HepG2 (cell line): ENCODE data around the gene BOLA2B. TPM values are rescaled to one million over a fixed set of nuclear protein-coding genes. Genes with fewer than 3 reads are reported as not detected.

ENCODE experiments used
- ELF3 ChIP-seq: IDR thresholded peaks from 2 replicates; pipeline ENCODE4 v1.6.1; 2016; ENCODE audit warnings: missing genetic modification reagents, missing compliant biosample characterization
- HES4 ChIP-seq: sonication (generic); formaldehyde crosslinking; IDR thresholded peaks from 2 replicates; pipeline ENCODE4 v1.9.0; 2021; ENCODE audit warnings: mild to moderate bottlenecking, missing genetic modification reagents, borderline replicate concordance
- MIER3 ChIP-seq: IDR thresholded peaks from 2 replicates; pipeline ENCODE4 v1.6.1; 2016; ENCODE audit warnings: missing compliant biosample characterization, borderline replicate concordance
- RELA ChIP-seq: sonication (generic); formaldehyde crosslinking; IDR thresholded peaks from 2 replicates; pipeline ENCODE4 v1.4.0; 2020; ENCODE audit warnings: missing genetic modification reagents
- ZNF124 ChIP-seq: sonication (generic); formaldehyde crosslinking; IDR thresholded peaks from 2 replicates; pipeline ENCODE4 v1.4.0; 2020; ENCODE audit warnings: missing genetic modification reagents
- ZNF256 ChIP-seq: sonication (generic); formaldehyde crosslinking; conservative IDR thresholded peaks from 2 replicates; pipeline ENCODE4 v1.4.0; 2020; ENCODE audit warnings: missing genetic modification reagents
- ZNF281 ChIP-seq: sonication (generic); formaldehyde crosslinking; IDR thresholded peaks from 2 replicates; pipeline ENCODE4 v1.4.0; 2020; ENCODE audit warnings: missing genetic modification reagents, borderline replicate concordance
- ZNF605 ChIP-seq: sonication (generic); formaldehyde crosslinking; IDR thresholded peaks from 2 replicates; pipeline ENCODE4 v1.8.0; 2022; ENCODE audit warnings: mild to moderate bottlenecking, missing genetic modification reagents
- ZNF687 ChIP-seq: sonication (generic); formaldehyde crosslinking; IDR thresholded peaks from 2 replicates; pipeline ENCODE4 v1.5.1; 2020; ENCODE audit warnings: mild to moderate bottlenecking, missing genetic modification reagents, moderate library complexity
- ZNF724P ChIP-seq: sonication (generic); formaldehyde crosslinking; IDR thresholded peaks from 2 replicates; pipeline ENCODE4 v1.8.0; 2022; ENCODE audit warnings: missing genetic modification reagents, borderline replicate concordance
- ZNF772 ChIP-seq: sonication (generic); formaldehyde crosslinking; IDR thresholded peaks from 2 replicates; pipeline ENCODE4 v1.5.0; 2020; ENCODE audit warnings: mild to moderate bottlenecking, missing genetic modification reagents
- polyA plus RNA-seq, 8 experiments: library from polyadenylated mRNA; depleted of rRNA in 3 of 8; stranded (reverse) in 7 of 8; unstranded in 1 of 8; fragments of >200 nt; fragmentation: Illumina TruSeq in 4 of 8; extraction: Trizol in 4 of 8; gene quantifications; 2 replicates each; pipeline versions ENCODE4 v1.2.1 to v1.2.3, GENCODE V29; 2011 to 2016; ENCODE audit warnings: low read depth in 4 of 8, missing spikeins in 1 of 8, mixed read lengths in 1 of 8; ENCODE audit not compliant: insufficient read depth in 1 of 8
- total RNA-seq, 5 experiments: library from RNA; depleted of rRNA; stranded (reverse); fragments of >200 nt; fragmentation: Illumina TruSeq; extraction: Trizol; gene quantifications; 2 replicates each; pipeline ENCODE4 v1.2.3, GENCODE V29; 2016; ENCODE audit warnings: low read depth in 1 of 5
- TF ChIP-seq, protein P1 (sequence below): sonication (generic); formaldehyde crosslinking; IDR thresholded peaks from 2 replicates; pipeline ENCODE4 v1.4.0; 2020; ENCODE audit warnings: missing genetic modification reagents, borderline replicate concordance
- TF ChIP-seq, protein P2 (sequence below): sonication (generic); formaldehyde crosslinking; IDR thresholded peaks from 2 replicates; pipeline ENCODE4 v1.4.0; 2020; ENCODE audit warnings: low read depth, mild to moderate bottlenecking, missing genetic modification reagents
- TF ChIP-seq, protein P3 (sequence below): sonication (generic); formaldehyde crosslinking; IDR thresholded peaks from 2 replicates; pipeline ENCODE4 v1.5.0; 2020; ENCODE audit warnings: mild to moderate bottlenecking, missing genetic modification reagents

Gene BOLA2B
- total and polyA plus RNA-seq, 2 of the 13 experiments (the other 11 are each of a cell fraction or from before 2014, with no cell fraction given) = 63.8 to 295 TPM

DNA sequence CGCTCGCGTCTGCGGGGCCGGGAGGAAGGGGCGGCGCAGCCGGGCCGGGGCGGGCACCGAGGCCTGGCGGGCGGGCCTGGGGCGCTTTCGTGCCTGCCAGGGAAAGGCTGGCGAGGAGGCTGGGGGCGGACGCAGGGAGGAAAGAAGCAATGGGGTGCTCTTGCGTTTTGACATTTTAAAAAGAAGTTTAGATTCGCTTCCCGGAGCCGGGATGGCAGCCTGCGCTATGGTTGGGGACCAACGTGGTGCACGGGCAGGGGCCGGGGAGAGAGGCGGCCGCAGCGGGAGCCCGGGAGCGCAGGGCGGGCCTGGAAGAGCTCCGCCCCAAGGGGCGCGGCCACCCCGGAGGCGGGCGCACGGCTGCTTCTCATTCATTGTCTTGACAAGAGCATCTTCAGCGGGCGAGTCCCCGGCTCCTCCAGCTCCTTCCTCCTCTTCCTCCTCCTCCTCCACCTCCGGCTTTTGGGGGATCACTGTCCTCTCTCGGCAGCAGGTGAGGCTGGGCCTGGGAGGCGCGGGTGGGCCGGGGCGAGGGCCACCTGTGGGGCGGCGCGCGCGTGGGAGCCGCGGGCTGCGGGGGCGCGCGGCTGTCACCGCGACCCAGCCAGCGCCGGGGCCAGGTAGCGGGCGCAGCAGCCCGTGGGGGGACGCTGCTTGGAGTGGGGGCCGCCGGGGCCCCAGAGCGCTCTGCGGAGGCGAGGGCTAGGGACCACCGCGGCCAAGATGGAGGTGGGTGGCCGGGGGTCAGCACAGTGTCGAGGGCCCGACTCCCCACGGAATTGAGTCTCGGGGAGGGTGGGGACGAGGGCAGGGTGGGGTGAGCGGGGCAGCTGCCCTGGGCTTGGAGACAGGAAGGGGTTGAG is 10.0 kb downstream of the BOLA2B start, which contains the start of gene CORO1A (continued):
- TF ChIP-seq, protein P1, sequence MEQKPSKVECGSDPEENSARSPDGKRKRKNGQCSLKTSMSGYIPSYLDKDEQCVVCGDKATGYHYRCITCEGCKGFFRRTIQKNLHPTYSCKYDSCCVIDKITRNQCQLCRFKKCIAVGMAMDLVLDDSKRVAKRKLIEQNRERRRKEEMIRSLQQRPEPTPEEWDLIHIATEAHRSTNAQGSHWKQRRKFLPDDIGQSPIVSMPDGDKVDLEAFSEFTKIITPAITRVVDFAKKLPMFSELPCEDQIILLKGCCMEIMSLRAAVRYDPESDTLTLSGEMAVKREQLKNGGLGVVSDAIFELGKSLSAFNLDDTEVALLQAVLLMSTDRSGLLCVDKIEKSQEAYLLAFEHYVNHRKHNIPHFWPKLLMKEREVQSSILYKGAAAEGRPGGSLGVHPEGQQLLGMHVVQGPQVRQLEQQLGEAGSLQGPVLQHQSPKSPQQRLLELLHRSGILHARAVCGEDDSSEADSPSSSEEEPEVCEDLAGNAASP (CRISPR knock-in tag) = peak; percentile 43; the same call in 1 of the 2 replicates
- TF ChIP-seq ZNF124 (CRISPR knock-in tag) = no peak
- TF ChIP-seq, protein P2, sequence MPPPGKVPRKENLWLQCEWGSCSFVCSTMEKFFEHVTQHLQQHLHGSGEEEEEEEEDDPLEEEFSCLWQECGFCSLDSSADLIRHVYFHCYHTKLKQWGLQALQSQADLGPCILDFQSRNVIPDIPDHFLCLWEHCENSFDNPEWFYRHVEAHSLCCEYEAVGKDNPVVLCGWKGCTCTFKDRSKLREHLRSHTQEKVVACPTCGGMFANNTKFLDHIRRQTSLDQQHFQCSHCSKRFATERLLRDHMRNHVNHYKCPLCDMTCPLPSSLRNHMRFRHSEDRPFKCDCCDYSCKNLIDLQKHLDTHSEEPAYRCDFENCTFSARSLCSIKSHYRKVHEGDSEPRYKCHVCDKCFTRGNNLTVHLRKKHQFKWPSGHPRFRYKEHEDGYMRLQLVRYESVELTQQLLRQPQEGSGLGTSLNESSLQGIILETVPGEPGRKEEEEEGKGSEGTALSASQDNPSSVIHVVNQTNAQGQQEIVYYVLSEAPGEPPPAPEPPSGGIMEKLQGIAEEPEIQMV = no peak
- TF ChIP-seq, protein P3, sequence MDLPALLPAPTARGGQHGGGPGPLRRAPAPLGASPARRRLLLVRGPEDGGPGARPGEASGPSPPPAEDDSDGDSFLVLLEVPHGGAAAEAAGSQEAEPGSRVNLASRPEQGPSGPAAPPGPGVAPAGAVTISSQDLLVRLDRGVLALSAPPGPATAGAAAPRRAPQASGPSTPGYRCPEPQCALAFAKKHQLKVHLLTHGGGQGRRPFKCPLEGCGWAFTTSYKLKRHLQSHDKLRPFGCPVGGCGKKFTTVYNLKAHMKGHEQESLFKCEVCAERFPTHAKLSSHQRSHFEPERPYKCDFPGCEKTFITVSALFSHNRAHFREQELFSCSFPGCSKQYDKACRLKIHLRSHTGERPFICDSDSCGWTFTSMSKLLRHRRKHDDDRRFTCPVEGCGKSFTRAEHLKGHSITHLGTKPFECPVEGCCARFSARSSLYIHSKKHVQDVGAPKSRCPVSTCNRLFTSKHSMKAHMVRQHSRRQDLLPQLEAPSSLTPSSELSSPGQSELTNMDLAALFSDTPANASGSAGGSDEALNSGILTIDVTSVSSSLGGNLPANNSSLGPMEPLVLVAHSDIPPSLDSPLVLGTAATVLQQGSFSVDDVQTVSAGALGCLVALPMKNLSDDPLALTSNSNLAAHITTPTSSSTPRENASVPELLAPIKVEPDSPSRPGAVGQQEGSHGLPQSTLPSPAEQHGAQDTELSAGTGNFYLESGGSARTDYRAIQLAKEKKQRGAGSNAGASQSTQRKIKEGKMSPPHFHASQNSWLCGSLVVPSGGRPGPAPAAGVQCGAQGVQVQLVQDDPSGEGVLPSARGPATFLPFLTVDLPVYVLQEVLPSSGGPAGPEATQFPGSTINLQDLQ (CRISPR knock-in tag) = peak; percentile 65; the same call in 1 of the 2 replicates
- TF ChIP-seq RELA (CRISPR knock-in tag) = no peak
- peak; percentile 45; the same call in 1 of the 2 replicates for TF ChIP-seq ZNF605
- peak; percentile 62 for TF ChIP-seq ELF3
- peak; percentile 75 for TF ChIP-seq ZNF687 (CRISPR knock-in tag)
- peak; percentile 77; the same call in 1 of the 2 replicates for TF ChIP-seq ZNF772
- TF ChIP-seq ZNF281 (CRISPR knock-in tag) = peak; percentile 24; the same call in 1 of the 2 replicates
- TF ChIP-seq HES4 = peak; percentile 30; the same call in 1 of the 2 replicates
- TF ChIP-seq MIER3 (CRISPR knock-in tag) = 0 out of 2 replicates have a peak, but pooled peaks have one; percentile 18
- TF ChIP-seq ZNF256 = no peak
- no peak for TF ChIP-seq ZNF724P (CRISPR knock-in tag)
